ENCODE measurements around the gene TP53AIP1. TPM values are rescaled to one million over a fixed set of nuclear protein-coding genes. Genes with fewer than 3 reads are reported as not detected.

The TP53AIP1 gene
- total RNA-seq, 1 donor from 2014 or later, result 5.3 TPM

- DNase-seq, result no peak
These were observed 52.9 kb downstream of the TP53AIP1 start for GRCh38 chr11:128889657-128890213.

- DNase-seq, result no peak
These were observed 54.4 kb downstream of the TP53AIP1 start for GRCh38 chr11:128888034-128888985.

- DNase-seq, result no peak
These were observed 56.1 kb downstream of the TP53AIP1 start for GRCh38 chr11:128886406-128887124.

Other genes with a start within 250 kb of the TP53AIP1 start
- gene FLI1, start 248.8 kb downstream of the TP53AIP1 start, total RNA-seq, result 17.4 TPM
- gene KCNJ1, start 75.6 kb downstream of the TP53AIP1 start, total RNA-seq, result not detected
- 6.1 TPM for gene KCNJ5, start 51.5 kb downstream of the TP53AIP1 start, total RNA-seq
- gene ARHGAP32, start 249.5 kb upstream of the TP53AIP1 start, total RNA-seq, result 29.1 TPM

All from tongue (tissue), 2 donors.